Measurements from ENCODE around the gene SLC25A26. TPM values are rescaled to one million over a fixed set of nuclear protein-coding genes. Genes with fewer than 3 reads are reported as not detected.

Gene SLC25A26
- total RNA-seq, 4 donors from 2014 or later = 13.3 to 29.1 (median 22.8) TPM

GRCh38 chr3:66407611-66408218, 186.9 kb downstream of the SLC25A26 start:
- Histone ChIP-seq H3K27me3 (no peaks in the 10 kb centered on the region), H3K4me1 (peaks cover 25% of the 10 kb centered on the region), H3K9me3 (no peaks in the 10 kb centered on the region), H3K4me3 (no peak overlapping the region), H3K27ac (no peak overlapping the region), H3K36me3 (peaks cover 66% of the 10 kb centered on the region)
- peak; percentile 76 to 91 for TF ChIP-seq CTCF (IDR thresholded peaks at IDR 0.05)
- TF ChIP-seq EP300 (IDR thresholded peaks at IDR 0.05) = no peak
- DNase-seq (ENCODE audit: low spot score in 2 of 2) = peak in 1 of 2 donors; percentile 84
- WGBS = 78% methylated on average over 10 of the region's 14 CpGs

- no peak for DNase-seq (ENCODE audit: low spot score in 2 of 2)
- peaks cover 15% of the 10 kb centered on the region for H3K4me1 ChIP-seq
- no peaks in the 10 kb centered on the region for H3K9me3 ChIP-seq
- H3K36me3 ChIP-seq = peaks cover 69% of the 10 kb centered on the region
- no peak overlapping the region for H3K4me3 ChIP-seq
- TF ChIP-seq CTCF (IDR thresholded peaks at IDR 0.05) (no peak), EP300 (IDR thresholded peaks at IDR 0.05) (no peak), POLR2AphosphoS5 (IDR thresholded peaks at IDR 0.05) (no peak), POLR2A (IDR thresholded peaks at IDR 0.05) (no peak)
- WGBS = 92% methylated on average over 23 of the region's 24 CpGs
- no peaks in the 10 kb centered on the region for H3K27me3 ChIP-seq
- H3K27ac ChIP-seq = no peak overlapping the region
Measured at GRCh38 chr3:66409771-66410754, 189.3 kb downstream of the SLC25A26 start.

GRCh38 chr3:66410976-66411375, 190.2 kb downstream of the SLC25A26 start:
- no peak overlapping the region for H3K27ac ChIP-seq

GRCh38 chr3:66411474-66411873, 190.7 kb downstream of the SLC25A26 start:
- H3K4me3 ChIP-seq = no peak overlapping the region
- H3K4me1 ChIP-seq = peaks cover 8% of the 10 kb centered on the region
- peaks cover 64% of the 10 kb centered on the region for H3K36me3 ChIP-seq
- no peaks in the 10 kb centered on the region for H3K27me3 ChIP-seq
- H3K9me3 ChIP-seq = no peaks in the 10 kb centered on the region
- no peak for TF ChIP-seq POLR2AphosphoS5 (IDR thresholded peaks at IDR 0.05)
- no peak for TF ChIP-seq POLR2A (IDR thresholded peaks at IDR 0.05)
- TF ChIP-seq CTCF (IDR thresholded peaks at IDR 0.05) = no peak
- no peak for TF ChIP-seq EP300 (IDR thresholded peaks at IDR 0.05)
- H3K27ac ChIP-seq = no peak overlapping the region
- no peak for DNase-seq (ENCODE audit: low spot score in 2 of 2)
- 50% methylated on average over 8 of the region's 8 CpGs for WGBS

More at GRCh38 chr3:66410976-66411375, 190.2 kb downstream of the SLC25A26 start:
- TF ChIP-seq CTCF (IDR thresholded peaks at IDR 0.05) (no peak), POLR2AphosphoS5 (IDR thresholded peaks at IDR 0.05) (no peak), POLR2A (IDR thresholded peaks at IDR 0.05) (no peak), EP300 (IDR thresholded peaks at IDR 0.05) (no peak)
- DNase-seq (ENCODE audit: low spot score in 2 of 2) = no peak
- H3K4me1 ChIP-seq = peaks cover 13% of the 10 kb centered on the region
- no peak overlapping the region for H3K4me3 ChIP-seq
- WGBS = 87% methylated on average over 7 of the region's 7 CpGs
- H3K9me3 ChIP-seq = no peaks in the 10 kb centered on the region
- H3K36me3 ChIP-seq = peaks cover 66% of the 10 kb centered on the region
- H3K27me3 ChIP-seq = no peaks in the 10 kb centered on the region
